Activated B cell treated with CpG ODN at 0.5 μM for 24 hours (primary cell): ENCODE data around the gene TOMM6. TPM values are rescaled to one million over a fixed set of nuclear protein-coding genes. Genes with fewer than 3 reads are reported as not detected.

Experiments
- ATAC-seq: fragments of 200-7000 bp; cut with Tn5 transposase; one replicate; pipeline ENCODE4 v1.10.0; 2021; ENCODE audit warnings: low read depth, mild to moderate bottlenecking, moderate library complexity
- CTCF ChIA-PET: fragments of 350-600 bp; sonication (Branson Sonifier 250); formaldehyde crosslinking; loops from one replicate; lab custom pipeline; 2021; ENCODE audit warnings: antibody characterized with exemption; lab: Charles Lee
- POLR2A ChIA-PET: fragments of 350-600 bp; sonication (Branson Sonifier 250); formaldehyde crosslinking; loops from one replicate; lab custom pipeline; 2021; ENCODE audit warnings: antibody characterized with exemption; lab: Charles Lee
- DNase-seq: peaks from one replicate; pipeline ENCODE4 v3.0.0; 2022
- H3K27ac Mint-ChIP-seq: one replicate; pipeline ENCODE4 v1.8.0; 2020; ENCODE audit warnings: mixed read lengths
- H3K27me3 Mint-ChIP-seq: one replicate; pipeline ENCODE4 v1.8.0; 2021; ENCODE audit warnings: mixed read lengths
- H3K36me3 Mint-ChIP-seq: one replicate; pipeline ENCODE4 v1.8.0; 2021; ENCODE audit warnings: low read depth, mixed read lengths
- H3K4me1 Mint-ChIP-seq: one replicate; pipeline ENCODE4 v1.8.0; 2021; ENCODE audit warnings: mixed read lengths
- H3K4me3 Mint-ChIP-seq: one replicate; pipeline ENCODE4 v1.8.0; 2020; ENCODE audit warnings: mild to moderate bottlenecking, mixed read lengths
- H3K9me3 Mint-ChIP-seq: one replicate; pipeline ENCODE4 v1.8.0; 2020; ENCODE audit warnings: mixed read lengths
- intact Hi-C: fragments of 100-400 bp; cut with micrococcal nuclease; formaldehyde crosslinking; loops from one replicate; pipeline ENCODE4 v1.15.1; 2024
- total RNA-seq: library from RNA; stranded (reverse); gene quantifications from 2 replicates; pipeline ENCODE4 v1.2.3, GENCODE V29; 2022
- TF ChIP-seq, protein P1 (sequence below): fragments of 200-600 bp; IDR thresholded peaks from one replicate; pipeline ENCODE4 v1.8.0; 2022; ENCODE audit warnings: antibody characterized with exemption, mild to moderate bottlenecking

TOMM6 gene
- total RNA-seq, 1 donor from 2014 or later: 219 TPM

DNA sequence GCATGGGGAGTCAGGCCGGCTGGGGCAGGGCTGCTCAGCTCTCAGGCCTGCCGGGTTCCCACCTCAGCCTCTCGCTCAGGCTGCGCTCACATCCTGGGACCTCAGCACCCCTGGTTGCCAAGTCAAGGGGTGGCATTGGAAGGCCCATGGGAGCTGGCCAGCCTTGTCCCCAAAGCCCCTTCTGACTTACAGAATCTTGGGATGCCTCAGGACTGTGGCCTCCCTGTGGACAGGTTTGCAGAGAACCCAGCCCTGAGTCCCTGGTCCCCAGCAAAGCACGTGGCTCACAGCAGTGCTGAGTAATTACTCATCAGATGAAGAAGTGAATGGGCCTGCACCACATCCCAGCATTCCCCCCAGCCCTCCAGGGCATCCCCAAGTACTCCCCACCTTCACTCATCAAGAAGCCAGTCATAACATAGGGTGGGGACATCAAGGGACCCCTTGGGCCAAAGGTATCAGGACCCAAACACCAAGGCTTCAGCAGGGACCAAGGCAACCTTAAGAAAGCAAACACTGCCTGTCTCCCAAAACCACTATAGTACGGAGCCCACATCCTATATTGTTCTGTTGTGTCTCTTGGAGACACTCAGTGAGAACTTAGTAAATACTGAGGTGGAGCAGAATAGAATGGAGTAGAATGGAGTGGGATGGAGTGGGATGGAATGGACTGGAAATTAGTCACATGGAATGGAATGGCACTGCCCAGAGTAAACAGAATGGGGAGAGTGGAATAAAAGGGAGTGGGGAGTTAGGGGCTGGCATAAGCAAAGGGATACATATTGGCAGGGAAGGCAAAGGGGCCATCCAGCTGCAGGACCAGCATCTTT, 43.9 kb upstream of the TOMM6 start:
- ChIA-PET CTCF (no interaction called here), POLR2A (interaction anchor here (1.2 kb wide), 1 partner anchor 10 kb away, joined by 3 read pairs; no protein-coding TSS in a partner anchor)
- intact Hi-C loops: no loop called here
- H3K4me1 Mint-ChIP-seq: no peaks in the 10 kb centered on the region
- DNase-seq: no peak
- no peaks in the 10 kb centered on the region for H3K36me3 Mint-ChIP-seq
- TF ChIP-seq, protein P1, sequence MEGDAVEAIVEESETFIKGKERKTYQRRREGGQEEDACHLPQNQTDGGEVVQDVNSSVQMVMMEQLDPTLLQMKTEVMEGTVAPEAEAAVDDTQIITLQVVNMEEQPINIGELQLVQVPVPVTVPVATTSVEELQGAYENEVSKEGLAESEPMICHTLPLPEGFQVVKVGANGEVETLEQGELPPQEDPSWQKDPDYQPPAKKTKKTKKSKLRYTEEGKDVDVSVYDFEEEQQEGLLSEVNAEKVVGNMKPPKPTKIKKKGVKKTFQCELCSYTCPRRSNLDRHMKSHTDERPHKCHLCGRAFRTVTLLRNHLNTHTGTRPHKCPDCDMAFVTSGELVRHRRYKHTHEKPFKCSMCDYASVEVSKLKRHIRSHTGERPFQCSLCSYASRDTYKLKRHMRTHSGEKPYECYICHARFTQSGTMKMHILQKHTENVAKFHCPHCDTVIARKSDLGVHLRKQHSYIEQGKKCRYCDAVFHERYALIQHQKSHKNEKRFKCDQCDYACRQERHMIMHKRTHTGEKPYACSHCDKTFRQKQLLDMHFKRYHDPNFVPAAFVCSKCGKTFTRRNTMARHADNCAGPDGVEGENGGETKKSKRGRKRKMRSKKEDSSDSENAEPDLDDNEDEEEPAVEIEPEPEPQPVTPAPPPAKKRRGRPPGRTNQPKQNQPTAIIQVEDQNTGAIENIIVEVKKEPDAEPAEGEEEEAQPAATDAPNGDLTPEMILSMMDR: no peak
- no peaks in the 10 kb centered on the region for H3K27me3 Mint-ChIP-seq
- H3K27ac Mint-ChIP-seq: no peak overlapping the region
- H3K9me3 Mint-ChIP-seq: no peaks in the 10 kb centered on the region
- H3K4me3 Mint-ChIP-seq: no peak overlapping the region
- no peak for ATAC-seq

DNA sequence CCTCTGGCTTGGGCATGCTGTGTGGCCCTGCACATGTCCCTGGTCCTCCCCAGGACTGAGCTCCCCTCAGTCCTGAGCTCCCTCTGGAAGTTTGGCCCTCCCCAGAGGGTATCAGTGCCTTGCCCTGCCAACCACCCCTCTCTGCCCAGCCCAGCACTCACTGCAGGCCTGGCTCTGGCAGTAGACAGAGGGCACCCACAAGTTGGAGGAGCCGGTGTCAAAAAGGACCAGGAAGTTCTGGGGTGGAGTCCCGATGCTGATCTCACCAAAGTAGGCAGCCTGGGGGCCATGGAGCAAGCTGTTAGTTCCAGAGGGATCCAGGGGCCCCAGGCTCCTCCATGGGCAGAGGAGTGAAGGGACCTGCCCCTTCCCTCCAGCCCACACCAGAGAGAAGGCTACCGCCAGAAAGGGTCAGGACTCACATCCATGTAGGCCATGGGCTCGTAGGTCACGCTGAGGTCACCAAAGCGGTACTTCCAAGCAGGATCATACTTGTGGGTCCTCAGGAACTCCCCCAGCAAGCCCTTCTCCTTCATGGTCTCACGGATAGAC, 43.2 kb upstream of the TOMM6 start:
- Mint-ChIP-seq H3K36me3 (no peaks in the 10 kb centered on the region), H3K4me3 (no peak overlapping the region), H3K27me3 (no peaks in the 10 kb centered on the region), H3K27ac (no peak overlapping the region), H3K4me1 (no peaks in the 10 kb centered on the region), H3K9me3 (no peaks in the 10 kb centered on the region)
- TF ChIP-seq, protein P1: no peak
- CTCF ChIA-PET: no interaction called here
- DNase-seq (no peak), ATAC-seq (no peak)
- intact Hi-C loops: no loop called here
- POLR2A ChIA-PET: no interaction called here

DNA sequence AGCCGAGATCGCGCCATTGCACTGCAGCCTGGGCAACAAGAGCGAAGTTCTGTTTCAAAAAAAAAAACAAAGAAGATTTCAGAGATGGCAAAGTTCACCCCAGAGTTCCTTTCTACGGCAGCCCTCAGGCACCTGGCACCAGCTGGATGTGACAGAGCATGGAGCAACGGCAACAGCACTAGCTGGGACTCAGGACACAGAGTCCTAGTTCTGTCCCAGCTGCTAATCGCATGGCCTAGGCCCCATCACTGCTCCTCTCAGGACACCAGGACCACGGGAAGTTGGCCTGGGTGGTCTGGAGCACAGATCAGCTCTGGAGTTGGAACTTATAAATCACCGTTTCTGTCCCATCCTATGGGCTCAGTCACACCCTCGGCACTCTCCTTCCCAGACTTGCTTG, 41.4 kb upstream of the TOMM6 start:
- intact Hi-C loops: no loop called here
- ATAC-seq: no peak
- Mint-ChIP-seq H3K4me3 (no peak overlapping the region), H3K36me3 (no peaks in the 10 kb centered on the region), H3K4me1 (no peaks in the 10 kb centered on the region), H3K27ac (no peak overlapping the region), H3K9me3 (no peaks in the 10 kb centered on the region), H3K27me3 (no peaks in the 10 kb centered on the region)
- TF ChIP-seq, protein P1: no peak
- no peak for DNase-seq
- POLR2A ChIA-PET: no interaction called here
- CTCF ChIA-PET: no interaction called here

DNA sequence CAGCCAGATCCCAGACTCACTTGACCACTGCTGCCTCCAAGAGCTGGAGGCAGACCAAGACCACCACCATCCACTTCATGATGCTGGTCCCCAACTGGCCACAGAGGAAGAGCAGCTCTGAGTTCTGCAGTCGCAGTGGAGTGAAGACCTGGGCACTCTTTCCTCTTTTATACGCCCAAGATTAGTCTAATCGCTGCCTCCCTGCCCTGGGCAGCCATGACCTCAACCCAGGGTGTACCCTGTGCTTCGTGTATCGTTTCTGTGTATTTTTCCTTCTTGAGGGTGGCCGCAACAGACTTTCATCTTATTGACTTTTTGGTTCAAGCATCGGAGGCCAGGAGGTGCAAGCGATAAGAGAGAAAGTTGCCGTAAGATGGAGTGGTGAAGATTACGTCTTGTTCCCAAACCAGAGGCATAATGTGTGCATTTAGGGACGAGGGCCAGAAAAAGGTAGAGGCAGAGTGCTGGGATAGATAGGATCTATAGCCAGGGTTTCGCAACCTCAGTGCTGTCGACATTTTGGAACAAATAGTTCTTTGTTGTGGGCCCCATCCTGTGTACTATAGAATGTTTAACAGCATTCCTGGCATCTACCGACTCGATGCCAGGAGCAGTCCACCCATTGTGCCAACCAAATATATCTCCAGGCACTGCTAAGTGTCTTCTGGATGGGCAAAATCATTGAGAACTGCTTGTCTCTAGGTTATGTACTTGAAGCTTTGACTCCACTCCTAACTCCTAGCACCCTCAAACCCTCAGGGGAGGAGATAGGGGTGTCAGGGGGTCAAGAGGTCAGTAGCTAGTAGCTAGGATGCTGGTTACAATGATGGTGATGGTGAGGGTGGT, 40.0 kb upstream of the TOMM6 start, which contains the start of gene PGC:
Gene PGC (minus strand): TSS at position 142 of the 846 bp plus-strand sequence. CDS start 63 bp downstream, at position 79.
- DNase-seq: no peak
- no peak within 1 kb of the TSS for H3K27ac Mint-ChIP-seq
- H3K4me3 Mint-ChIP-seq: no peak within 1 kb of the TSS
- no peaks in the 10 kb centered on the region for H3K36me3 Mint-ChIP-seq
- ATAC-seq: no peak
- TF ChIP-seq, protein P1: no peak
- no peaks in the 10 kb centered on the region for H3K4me1 Mint-ChIP-seq
- intact Hi-C loops: no loop called here
- ChIA-PET CTCF (no interaction called here), POLR2A (interaction anchor here (0.6 kb wide), 1 partner anchor 10 kb away, joined by 4 read pairs; no protein-coding TSS in a partner anchor)
- H3K9me3 Mint-ChIP-seq: no peaks in the 10 kb centered on the region
- no peaks in the 10 kb centered on the region for H3K27me3 Mint-ChIP-seq
